ENCODE measurements around the gene RBM10. TPM values are rescaled to one million over a fixed set of nuclear protein-coding genes. Genes with fewer than 3 reads are reported as not detected.

RBM10 gene
- total and polyA plus RNA-seq, 2 of the 13 experiments (the other 11 are each of a cell fraction or from before 2014, with no cell fraction given) = 15.9 to 43.1 TPM

DNA sequence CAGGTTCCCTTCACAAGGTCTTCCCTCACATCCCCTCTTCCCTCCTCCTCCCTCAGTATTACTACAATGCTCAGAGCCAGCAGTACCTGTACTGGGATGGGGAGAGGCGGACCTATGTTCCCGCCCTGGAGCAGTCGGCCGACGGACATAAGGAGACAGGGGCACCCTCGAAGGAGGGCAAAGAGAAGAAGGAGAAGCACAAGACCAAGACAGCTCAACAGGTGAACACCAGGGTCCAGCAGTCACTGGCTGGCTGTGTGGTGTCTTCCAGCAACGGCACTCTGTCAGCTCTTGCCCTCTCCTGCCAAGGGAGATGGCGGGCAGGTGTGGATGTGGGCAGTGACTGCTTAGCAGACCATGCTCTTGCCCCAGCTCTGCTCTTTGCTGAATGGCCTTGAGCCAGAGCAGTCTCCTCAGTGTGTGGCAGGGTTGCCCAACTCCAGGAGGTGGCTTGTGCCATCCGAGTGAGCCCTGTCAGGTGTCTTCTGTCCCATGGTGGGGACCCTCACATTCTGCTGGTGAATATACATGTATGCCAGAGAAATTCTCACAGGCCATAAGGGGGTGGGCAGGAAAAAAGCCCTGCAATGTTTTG lies 37.2 kb downstream of the RBM10 start:
- no peaks in the 10 kb centered on the region for H3K27me3 ChIP-seq (ENCODE audit: control insufficient read depth in 1 of 2, insufficient read depth in 2 of 2, low read length in 2 of 2)
- peaks cover 17 to 19% of the 10 kb centered on the region in 2 experiments; a peak in 3 of 5 replicates for H3K36me3 ChIP-seq (replicated peaks in 1 of 2; ENCODE audit: control insufficient read depth in 1 of 2, insufficient read depth in 2 of 2, low read length in 2 of 2)
- H4K20me1 ChIP-seq (ENCODE audit: insufficient read depth, low read length) = no peaks in the 10 kb centered on the region
- FAIRE-seq = no peak
- no TSS peak for BruUV-seq (replicated peaks)
- in situ Hi-C loops (cut with HindIII; ENCODE audit: extremely low pct_ligation_motif_present, low pct_unique_long_range_greater_than_20kb) = no loop called here
- no peaks in the 10 kb centered on the region for H3K79me2 ChIP-seq (ENCODE audit: insufficient read depth, low read length)
- H3K9ac ChIP-seq (ENCODE audit: insufficient read depth, low read depth, low read length) = no peak overlapping the region
- H3K4me1 ChIP-seq (ENCODE audit: insufficient read depth, low read length) = no peaks in the 10 kb centered on the region
- H3K9me3 ChIP-seq (ENCODE audit: low read length) = no peaks in the 10 kb centered on the region
- CTCF ChIA-PET (ENCODE audit: low intra/inter-chr PET ratio, low total read pairs) = no interaction called here
- TF ChIP-seq ATF7-NPFF (CRISPR knock-in tag; IDR thresholded peaks at IDR 0.05; ENCODE audit: low read depth) (no peak), ZFP90 (CRISPR knock-in tag; IDR thresholded peaks at IDR 0.05; ENCODE audit: borderline replicate concordance) (no peak), KDM2A (CRISPR knock-in tag; IDR thresholded peaks at IDR 0.05; ENCODE audit: borderline replicate concordance, low read depth) (no peak), PAWR (CRISPR knock-in tag; IDR thresholded peaks at IDR 0.05; ENCODE audit: borderline replicate concordance) (no peak), AGO1 (IDR thresholded peaks at IDR 0.05; ENCODE audit: low read depth, low read length, poor library complexity, severe bottlenecking) (no peak)
- WGBS (ENCODE audit: low lambda C conversion rate) = 96% methylated on average over 7 of the region's 9 CpGs
- no peak overlapping the region for H2AFZ ChIP-seq (ENCODE audit: low read length)
- POLR2A ChIA-PET = no interaction called here
- no peak overlapping the region for H3K4me3 ChIP-seq (replicated peaks in 1 of 3; ENCODE audit: insufficient read depth in 1 of 3, low read depth in 2 of 3, low read length in 3 of 3)
- H3K4me2 ChIP-seq (ENCODE audit: low read depth, low read length) = no peak overlapping the region
- H3K27ac ChIP-seq (ENCODE audit: extremely low read length, insufficient read depth, low read length) = no peak overlapping the region
- ATAC-seq = no peak
- intact Hi-C loops (cut with micrococcal nuclease; ENCODE audit: unreplicated experiment) = no loop called here
- no peak for DNase-seq (ENCODE audit: low spot score)

GRCh38 chrX:47184486-47184885 lies 39.5 kb downstream of the RBM10 start:
- intact Hi-C loops (cut with micrococcal nuclease; ENCODE audit: unreplicated experiment) (no loop called here), in situ Hi-C loops (cut with HindIII; ENCODE audit: extremely low pct_ligation_motif_present, low pct_unique_long_range_greater_than_20kb) (no loop called here)
- no peak for DNase-seq (ENCODE audit: low spot score)
- ChIA-PET POLR2A (no interaction called here), CTCF (ENCODE audit: low intra/inter-chr PET ratio, low total read pairs) (no interaction called here)
- Histone ChIP-seq H3K36me3 (replicated peaks in 1 of 2; ENCODE audit: control insufficient read depth in 1 of 2, insufficient read depth in 2 of 2, low read length in 2 of 2) (peaks cover 9 to 18% of the 10 kb centered on the region in 2 experiments; a peak in 2 of 5 replicates), H4K20me1 (ENCODE audit: insufficient read depth, low read length) (no peaks in the 10 kb centered on the region), H3K27ac (ENCODE audit: extremely low read length, insufficient read depth, low read length) (no peak overlapping the region), H3K9me3 (ENCODE audit: low read length) (no peaks in the 10 kb centered on the region), H3K4me1 (ENCODE audit: insufficient read depth, low read length) (no peaks in the 10 kb centered on the region), H3K4me3 (replicated peaks in 1 of 3; ENCODE audit: insufficient read depth in 1 of 3, low read depth in 2 of 3, low read length in 3 of 3) (no peak overlapping the region), H3K9ac (ENCODE audit: insufficient read depth, low read depth, low read length) (no peak overlapping the region), H3K4me2 (ENCODE audit: low read depth, low read length) (no peak overlapping the region), H3K27me3 (ENCODE audit: control insufficient read depth in 1 of 2, insufficient read depth in 2 of 2, low read length in 2 of 2) (no peaks in the 10 kb centered on the region), H3K79me2 (ENCODE audit: insufficient read depth, low read length) (no peaks in the 10 kb centered on the region), H2AFZ (ENCODE audit: low read length) (no peak overlapping the region)
- BruUV-seq (replicated peaks) = no TSS peak
- no peak for ATAC-seq
- no peak for FAIRE-seq
- 100% methylated on average over 4 of the region's 4 CpGs for WGBS (ENCODE audit: low lambda C conversion rate)
- TF ChIP-seq DZIP1 (CRISPR knock-in tag; IDR thresholded peaks at IDR 0.05) (no peak), SIN3B (IDR thresholded peaks at IDR 0.05; ENCODE audit: low read length) (no peak), ZBTB1 (CRISPR knock-in tag; IDR thresholded peaks at IDR 0.05; ENCODE audit: borderline replicate concordance) (no peak), REL (CRISPR knock-in tag; conservative IDR thresholded peaks at IDR 0.05) (no peak), MED13 (CRISPR knock-in tag; IDR thresholded peaks at IDR 0.05) (no peak), ZSCAN25 (CRISPR knock-in tag; IDR thresholded peaks at IDR 0.05) (no peak), ZSCAN20 (CRISPR knock-in tag; IDR thresholded peaks at IDR 0.05; ENCODE audit: borderline replicate concordance) (no peak)
- TF ChIP-seq, protein P1, sequence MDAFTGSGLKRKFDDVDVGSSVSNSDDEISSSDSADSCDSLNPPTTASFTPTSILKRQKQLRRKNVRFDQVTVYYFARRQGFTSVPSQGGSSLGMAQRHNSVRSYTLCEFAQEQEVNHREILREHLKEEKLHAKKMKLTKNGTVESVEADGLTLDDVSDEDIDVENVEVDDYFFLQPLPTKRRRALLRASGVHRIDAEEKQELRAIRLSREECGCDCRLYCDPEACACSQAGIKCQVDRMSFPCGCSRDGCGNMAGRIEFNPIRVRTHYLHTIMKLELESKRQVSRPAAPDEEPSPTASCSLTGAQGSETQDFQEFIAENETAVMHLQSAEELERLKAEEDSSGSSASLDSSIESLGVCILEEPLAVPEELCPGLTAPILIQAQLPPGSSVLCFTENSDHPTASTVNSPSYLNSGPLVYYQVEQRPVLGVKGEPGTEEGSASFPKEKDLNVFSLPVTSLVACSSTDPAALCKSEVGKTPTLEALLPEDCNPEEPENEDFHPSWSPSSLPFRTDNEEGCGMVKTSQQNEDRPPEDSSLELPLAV (CRISPR knock-in tag; conservative IDR thresholded peaks at IDR 0.05; ENCODE audit: low read depth) = no peak

Data from HepG2 (cell line).